AG09309 (cell line): ENCODE data around the gene TNF.

Experiments
- DNase-seq: peaks from one replicate; pipeline ENCODE4 v3.0.0-alpha.2; 2010; ENCODE audit warnings: low read depth
- H3K4me3 ChIP-seq: 2 replicates; pipeline ENCODE4 v1.5.1; 2011; ENCODE audit warnings: mild to moderate bottlenecking, low read depth, low read length, moderate library complexity; ENCODE audit not compliant: control insufficient read depth
- CTCF ChIP-seq: IDR thresholded peaks from 2 replicates; pipeline ENCODE4 v1.5.1; 2011; ENCODE audit warnings: mild to moderate bottlenecking, low read depth, low read length, inconsistent platforms; ENCODE audit not compliant: insufficient read depth, control insufficient read depth; ENCODE audit errors: missing control alignments

Gene TNF

GRCh38 chr6:31531162-31531561, 44.2 kb upstream of the TNF start:
- no peak for DNase-seq
- H3K4me3 ChIP-seq = no peak overlapping the region
- TF ChIP-seq CTCF = no peak

- no peak overlapping the region for H3K4me3 ChIP-seq
- TF ChIP-seq CTCF = no peak
- DNase-seq = no peak
These were observed 43.4 kb upstream of the TNF start for GRCh38 chr6:31531771-31532643.

- no peak for TF ChIP-seq CTCF
- H3K4me3 ChIP-seq = no peak overlapping the region
- DNase-seq = no peak
These were observed 42.5 kb upstream of the TNF start for GRCh38 chr6:31532644-31533454.

GRCh38 chr6:31533455-31533841, 41.9 kb upstream of the TNF start:
- TF ChIP-seq CTCF = no peak
- DNase-seq = no peak
- no peak overlapping the region for H3K4me3 ChIP-seq

GRCh38 chr6:31534011-31534410, 41.4 kb upstream of the TNF start:
- H3K4me3 ChIP-seq = no peak overlapping the region
- no peak for DNase-seq
- TF ChIP-seq CTCF = no peak

GRCh38 chr6:31534521-31535040, 40.8 kb upstream of the TNF start:
- H3K4me3 ChIP-seq = no peak overlapping the region
- DNase-seq = no peak

More at GRCh38 chr6:31534521-31535040, 40.8 kb upstream of the TNF start:
- TF ChIP-seq CTCF = no peak
